Loucy (cell line): ENCODE data around the gene PLEKHA5.

Experiments
- EZH2phosphoT487 ChIP-seq: fragments of 200-600 bp; IDR thresholded peaks from 2 replicates; pipeline ENCODE4 v1.6.1; 2018; ENCODE audit warnings: antibody characterized with exemption, mild to moderate bottlenecking, moderate library complexity, borderline replicate concordance
- TF ChIP-seq, protein P1 (sequence below): fragments of 200-600 bp; sonication (generic); conservative IDR thresholded peaks from 2 replicates; pipeline ENCODE4 v1.5.1; 2014; ENCODE audit warnings: mild to moderate bottlenecking, antibody characterized with exemption, low read length

DNA sequence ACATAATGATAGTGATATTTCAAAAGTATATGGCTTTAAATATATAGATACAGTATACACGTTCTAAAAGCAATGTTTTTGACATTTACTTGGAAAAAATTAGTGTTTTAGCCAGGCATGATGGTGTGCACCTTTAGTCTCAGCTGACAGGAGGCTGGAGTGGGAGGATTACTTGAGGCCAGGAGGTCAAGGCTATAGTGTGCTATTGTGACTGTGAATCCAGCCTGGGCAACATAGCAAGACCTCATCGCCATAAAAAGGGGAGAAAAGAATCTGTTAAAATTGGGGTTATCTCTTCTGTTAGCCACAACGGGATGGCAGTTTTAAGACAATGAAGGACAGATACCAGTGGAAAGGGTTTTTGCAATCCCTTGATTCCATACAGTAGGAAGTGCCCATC is 95.2 kb downstream of the PLEKHA5 start:
- TF ChIP-seq, protein P1, sequence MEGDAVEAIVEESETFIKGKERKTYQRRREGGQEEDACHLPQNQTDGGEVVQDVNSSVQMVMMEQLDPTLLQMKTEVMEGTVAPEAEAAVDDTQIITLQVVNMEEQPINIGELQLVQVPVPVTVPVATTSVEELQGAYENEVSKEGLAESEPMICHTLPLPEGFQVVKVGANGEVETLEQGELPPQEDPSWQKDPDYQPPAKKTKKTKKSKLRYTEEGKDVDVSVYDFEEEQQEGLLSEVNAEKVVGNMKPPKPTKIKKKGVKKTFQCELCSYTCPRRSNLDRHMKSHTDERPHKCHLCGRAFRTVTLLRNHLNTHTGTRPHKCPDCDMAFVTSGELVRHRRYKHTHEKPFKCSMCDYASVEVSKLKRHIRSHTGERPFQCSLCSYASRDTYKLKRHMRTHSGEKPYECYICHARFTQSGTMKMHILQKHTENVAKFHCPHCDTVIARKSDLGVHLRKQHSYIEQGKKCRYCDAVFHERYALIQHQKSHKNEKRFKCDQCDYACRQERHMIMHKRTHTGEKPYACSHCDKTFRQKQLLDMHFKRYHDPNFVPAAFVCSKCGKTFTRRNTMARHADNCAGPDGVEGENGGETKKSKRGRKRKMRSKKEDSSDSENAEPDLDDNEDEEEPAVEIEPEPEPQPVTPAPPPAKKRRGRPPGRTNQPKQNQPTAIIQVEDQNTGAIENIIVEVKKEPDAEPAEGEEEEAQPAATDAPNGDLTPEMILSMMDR, result no peak
- TF ChIP-seq EZH2phosphoT487, result no peak
